GM21423 (cell line): Measurements from ENCODE around the gene SPATS2L.

Experiments used
- ATAC-seq: cut with Tn5 transposase; IDR thresholded peaks from one replicate; pipeline ENCODE4 v1.9.1; 2021; ENCODE audit warnings: mild to moderate bottlenecking, moderate library complexity; ENCODE audit not compliant: unreplicated experiment

Gene SPATS2L

GRCh38 chr2:200459101-200459500 lies 152.6 kb downstream of the SPATS2L start:
- ATAC-seq: no peak

DNA sequence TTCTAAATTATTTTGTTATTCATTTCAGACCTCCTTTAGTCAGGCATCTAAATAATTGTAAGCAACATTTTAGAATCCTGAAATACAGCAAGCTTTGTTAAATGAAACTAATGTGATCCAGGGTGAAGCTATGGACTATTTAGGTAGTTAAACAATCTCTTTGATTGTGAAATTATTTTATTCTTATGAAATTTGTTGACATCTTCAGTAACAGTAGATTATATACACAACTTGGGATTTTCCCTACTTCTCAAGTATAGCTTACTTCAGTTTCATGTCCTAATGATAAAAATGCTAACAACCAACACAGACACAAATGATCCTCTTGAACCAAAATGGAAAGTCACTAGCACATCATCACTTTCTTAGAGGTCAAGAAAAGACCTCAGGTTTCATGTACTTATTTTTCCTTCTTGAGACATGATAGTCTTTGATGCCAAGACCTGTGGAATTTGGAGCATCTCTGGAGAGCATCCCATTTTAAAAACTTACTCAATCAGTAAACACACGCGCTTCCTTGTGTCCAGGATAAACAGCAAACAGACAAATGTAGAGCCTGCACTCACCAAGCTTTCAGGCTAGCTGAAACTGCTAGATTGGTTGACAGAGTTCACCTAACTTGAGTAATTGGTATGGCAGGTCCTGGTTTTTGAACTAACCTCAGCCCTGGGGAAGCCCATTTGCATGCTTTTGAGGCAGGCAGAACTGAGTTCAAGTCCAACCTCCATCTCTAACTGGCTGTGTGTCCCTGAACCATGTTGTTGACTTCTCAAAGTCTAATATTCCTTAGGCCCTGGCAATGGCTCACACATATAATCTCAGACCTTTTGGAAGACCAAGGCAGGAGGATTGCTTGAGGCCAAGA lies 155.6 kb downstream of the SPATS2L start:
- ATAC-seq: no peak

GRCh38 chr2:200463452-200463851 lies 157.0 kb downstream of the SPATS2L start:
- ATAC-seq: no peak

- no peak for ATAC-seq
Measured at GRCh38 chr2:200466425-200467418, 160.2 kb downstream of the SPATS2L start.

GRCh38 chr2:200467806-200468681 lies 161.6 kb downstream of the SPATS2L start:
- ATAC-seq: no peak

- no peak for ATAC-seq
Measured at GRCh38 chr2:200469708-200470211, 163.3 kb downstream of the SPATS2L start.

- ATAC-seq: no peak
Measured at GRCh38 chr2:200470230-200470629, 163.7 kb downstream of the SPATS2L start.

GRCh38 chr2:200471324-200471848 lies 164.9 kb downstream of the SPATS2L start:
- ATAC-seq: peak; percentile 76

- peak; percentile 3 for ATAC-seq
Measured at GRCh38 chr2:200471928-200472645, 165.6 kb downstream of the SPATS2L start.

DNA sequence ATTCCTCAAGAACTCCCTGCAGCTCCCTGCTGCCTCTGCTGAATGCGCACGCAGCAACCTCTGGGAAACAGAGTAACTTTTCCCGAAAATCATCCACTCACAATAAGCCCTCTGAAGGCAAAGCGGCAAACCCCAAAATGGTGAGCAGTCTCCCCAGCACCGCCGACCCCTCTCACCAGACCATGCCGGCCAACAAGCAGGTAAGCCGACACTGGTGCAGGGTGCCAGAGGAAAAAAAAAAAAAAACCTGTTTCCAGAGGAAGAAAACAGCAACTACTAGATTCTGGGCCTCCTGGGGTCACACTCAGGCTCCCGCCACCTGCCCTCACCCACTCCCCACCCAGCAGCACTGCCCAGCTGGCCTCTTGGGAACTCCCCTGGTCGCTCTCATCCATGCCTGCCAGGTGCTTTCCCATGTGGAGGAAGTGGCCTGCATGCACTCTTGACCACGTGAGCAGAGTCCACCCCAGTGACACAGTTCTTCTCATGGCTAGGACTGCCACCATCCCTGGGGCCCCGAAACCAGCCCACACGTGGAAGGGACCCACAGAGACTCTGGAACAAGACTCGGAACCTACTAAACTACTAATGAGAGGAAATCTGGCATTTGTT lies 166.5 kb downstream of the SPATS2L start:
- ATAC-seq: no peak

DNA sequence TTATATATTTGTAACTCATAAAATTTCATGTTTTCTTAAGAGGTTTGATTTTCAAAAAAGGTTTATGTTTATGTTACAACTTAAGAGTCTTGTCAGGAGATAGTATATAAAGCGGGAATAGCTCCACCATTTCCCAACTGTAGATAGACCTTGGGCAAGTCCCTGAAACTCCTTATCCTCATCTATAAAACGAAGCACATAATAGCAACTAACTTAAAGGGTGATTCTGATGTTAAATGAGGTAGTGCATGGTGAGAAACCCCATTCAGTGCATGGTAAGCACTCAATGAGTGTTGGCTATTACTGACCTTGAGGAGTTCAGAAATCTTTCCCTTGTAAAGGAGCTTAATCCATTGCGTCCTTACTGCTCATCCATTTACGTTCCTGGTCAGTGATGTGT lies 169.3 kb downstream of the SPATS2L start:
- ATAC-seq: no peak

GRCh38 chr2:200476836-200477235 lies 170.3 kb downstream of the SPATS2L start:
- ATAC-seq: no peak

GRCh38 chr2:200477667-200478131 lies 171.2 kb downstream of the SPATS2L start:
- no peak for ATAC-seq

DNA sequence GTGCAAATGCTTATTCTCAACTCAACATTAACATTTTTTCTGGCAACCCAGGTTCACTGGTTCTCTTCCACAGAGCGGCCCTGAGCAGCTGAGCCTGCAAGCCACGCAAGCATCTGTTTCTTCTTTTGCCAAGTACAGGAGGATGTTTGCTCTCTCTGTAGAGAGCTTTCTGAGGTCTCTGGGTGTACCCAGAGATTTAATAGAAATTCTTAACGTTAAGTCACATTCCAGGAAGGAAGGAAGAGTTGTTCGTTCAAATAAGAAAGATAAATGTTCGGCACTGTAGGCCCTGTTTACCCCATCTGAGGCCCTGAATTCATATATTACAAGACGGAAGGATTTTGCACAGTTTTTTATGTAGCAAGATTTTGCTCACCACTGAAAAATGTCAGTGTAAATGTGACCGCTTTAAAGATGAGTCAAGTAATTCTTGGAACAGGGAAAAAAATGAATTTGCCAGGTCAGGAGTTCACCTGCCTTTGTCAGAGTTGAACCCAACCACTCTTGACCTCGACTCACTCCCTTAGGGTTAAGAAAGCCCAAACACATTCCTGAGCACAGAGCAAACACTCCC lies 173.3 kb downstream of the SPATS2L start:
- no peak for ATAC-seq

DNA sequence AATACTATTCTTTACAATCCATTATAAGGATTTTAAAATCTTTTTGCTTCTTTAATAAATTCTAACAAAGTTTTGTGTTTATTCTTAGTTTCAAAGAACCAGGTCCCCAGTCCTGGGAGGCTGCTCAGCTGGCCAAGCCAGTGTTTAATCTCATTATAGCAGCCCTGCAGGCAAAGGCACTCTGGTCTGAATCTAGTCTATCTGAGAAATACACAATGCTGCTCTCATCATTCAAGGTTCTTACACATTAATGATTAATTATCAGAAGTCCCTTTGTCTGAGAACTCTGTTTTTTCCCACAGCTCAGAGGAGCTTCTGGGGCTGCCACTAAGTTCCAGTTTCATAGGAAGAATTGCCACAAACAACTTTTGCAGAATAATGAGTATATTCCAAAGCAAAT lies 175.7 kb downstream of the SPATS2L start:
- peak; percentile 78 for ATAC-seq

- peak; percentile 59 for ATAC-seq
Measured at GRCh38 chr2:200483729-200484198, 177.3 kb downstream of the SPATS2L start.

DNA sequence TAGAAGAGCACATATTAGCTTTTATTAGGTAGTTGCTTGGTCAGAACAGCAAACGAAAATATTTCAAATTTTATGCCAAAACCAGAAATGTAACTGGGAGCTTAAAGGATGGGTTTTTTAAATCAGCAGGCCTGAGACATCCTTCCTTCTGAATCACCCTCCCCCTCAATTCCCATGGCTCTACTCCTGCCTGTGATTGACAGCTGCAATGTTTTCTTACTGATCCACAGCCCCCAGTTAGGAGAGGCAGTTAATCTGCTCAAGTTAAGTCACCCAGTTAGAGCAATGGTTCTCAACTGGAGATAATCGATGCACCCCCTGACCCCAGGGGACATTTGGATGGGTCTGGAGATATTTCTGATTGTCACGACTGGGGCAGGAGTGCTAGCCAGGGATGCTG lies 178.4 kb downstream of the SPATS2L start:
- no peak for ATAC-seq

GRCh38 chr2:200486529-200486928 lies 180.0 kb downstream of the SPATS2L start:
- ATAC-seq: no peak
